Kidney (tissue), 14 donors: ENCODE results near the gene LIFR. TPM values are rescaled to one million over a fixed set of nuclear protein-coding genes. Genes with fewer than 3 reads are reported as not detected.
"Not testable (repeated sequence)": the region's sequence is repeated elsewhere in the genome, so short reads cannot be mapped to it uniquely, and the experiment has no call there.

Source experiments
- DNase-seq, 5 donors: peaks; one replicate each; pipeline ENCODE4 v3.0.0-alpha.2; 2013 to 2020
- FAIRE-seq: peaks from 2 replicates; lab custom pipeline; 2012; peaks lifted over from hg19 to GRCh38; lab: Jason Lieb, UNC
- H3K27ac ChIP-seq, 2 donors: one replicate each; pipeline ENCODE4 v1.7.0; 2013; ENCODE audit warnings: low read depth in 2 of 2, low read length in 2 of 2, inconsistent platforms in 1 of 2
- H3K27me3 ChIP-seq: one replicate; pipeline ENCODE4 v1.7.1; 2013; ENCODE audit warnings: low read length, inconsistent platforms; ENCODE audit not compliant: control insufficient read depth, insufficient read depth
- H3K36me3 ChIP-seq, 3 donors: one replicate each; pipeline versions ENCODE4 v1.7.0 to v1.7.1; 2013; ENCODE audit warnings: low read length in 3 of 3, control low read depth in 1 of 3, inconsistent platforms in 1 of 3; ENCODE audit not compliant: insufficient read depth in 3 of 3, control insufficient read depth in 2 of 3
- H3K4me1 ChIP-seq, 3 donors: one replicate each; pipeline versions ENCODE4 v1.7.0 to v1.7.1; 2013; ENCODE audit warnings: low read length in 3 of 3, inconsistent platforms in 1 of 3, low read depth in 1 of 3; ENCODE audit not compliant: control insufficient read depth in 2 of 3, insufficient read depth in 2 of 3
- H3K4me3 ChIP-seq, 3 donors: one replicate each; pipeline versions ENCODE4 v1.7.0 to v1.8.1; 2013; ENCODE audit warnings: low read length in 3 of 3, control low read depth in 1 of 3, inconsistent platforms in 1 of 3
- H3K9ac ChIP-seq, 3 donors: one replicate each; pipeline versions ENCODE4 v1.7.0 to v1.7.1; 2013; ENCODE audit warnings: low read length in 3 of 3, control low read depth in 1 of 3, inconsistent platforms in 1 of 3
- H3K9me3 ChIP-seq, 3 donors: one replicate each; pipeline versions ENCODE4 v1.7.0 to v1.7.1; 2013; ENCODE audit warnings: low read length in 3 of 3, control low read depth in 1 of 3, inconsistent platforms in 1 of 3; ENCODE audit not compliant: control insufficient read depth in 2 of 3, insufficient read depth in 1 of 3
- CTCF ChIP-seq: IDR thresholded peaks from 3 replicates; pipeline ENCODE4 v1.5.1; 2012; ENCODE audit warnings: mild to moderate bottlenecking, moderate library complexity, borderline replicate concordance; ENCODE audit not compliant: insufficient read depth; ENCODE audit errors: extremely low read depth
- intact Hi-C: fragments of 100-400 bp; cut with DNase I; formaldehyde crosslinking; loops from one replicate; pipeline ENCODE4 v1.11.1; 2022
- polyA plus RNA-seq: library from polyadenylated mRNA; stranded (reverse); fragments of 350-450 nt; fragmentation: Illumina TruSeq; extraction: RNeasy Lipid Tissue Mini Kit (QIAGEN cat#74804); gene quantifications from one replicate; pipeline ENCODE4 v1.2.3, GENCODE V29; 2014; ENCODE audit warnings: low read depth, low replicate concordance; ENCODE audit not compliant: insufficient read depth
- total RNA-seq: library from RNA; stranded (reverse); fragmentation: NEBNext Ultra II Directional; extraction: Animal tissue kit (Norgen Biotek cat#: 25700); gene quantifications from one replicate; pipeline ENCODE4 v1.2.1, GENCODE V29; 2021
- donor health status: control.
- donor health status: control.
- donor health status: control.
- donor health status: control.
- donor health status: control.
- donor health status: DM: yes; HTN: yes; CAD: no.
- donor health status: Normal renal cell carcinoma (clear cell type).

The LIFR gene
- total and polyA plus RNA-seq, 2 donors from 2014 or later = 8.5 to 90.1 TPM

- no peak for TF ChIP-seq CTCF
- no peak overlapping the region for H3K27ac ChIP-seq
- H3K9me3 ChIP-seq = no peaks in the 10 kb centered on the region
- no peak overlapping the region for H3K9ac ChIP-seq
- H3K27me3 ChIP-seq = no peaks in the 10 kb centered on the region
- no peak for FAIRE-seq
- intact Hi-C loops = no loop called here
- no peaks in the 10 kb centered on the region for H3K4me1 ChIP-seq
- DNase-seq = no peak
- no peaks in the 10 kb centered on the region for H3K36me3 ChIP-seq
- no peak overlapping the region for H3K4me3 ChIP-seq
Measured at GRCh38 chr5:38600329-38601045, 44.0 kb upstream of the LIFR start.

GRCh38 chr5:38599751-38600150 is 43.3 kb upstream of the LIFR start:
- DNase-seq, H3K9me3 ChIP-seq, H3K27ac ChIP-seq, H3K27me3 ChIP-seq, intact Hi-C loops, H3K4me3 ChIP-seq, H3K9ac ChIP-seq, H3K36me3 ChIP-seq, H3K4me1 ChIP-seq, FAIRE-seq: not testable (repeated sequence)

GRCh38 chr5:38598994-38599617 is 42.7 kb upstream of the LIFR start:
- Histone ChIP-seq H3K9me3 (no peaks in the 10 kb centered on the region), H3K36me3 (no peaks in the 10 kb centered on the region), H3K27me3 (no peaks in the 10 kb centered on the region), H3K4me3 (no peak overlapping the region), H3K27ac (no peak overlapping the region), H3K4me1 (peaks cover 0 to 2% (median 0%) of the 10 kb centered on the region in 3 donors), H3K9ac (no peak overlapping the region)
- intact Hi-C loops = no loop called here
- no peak for DNase-seq
- TF ChIP-seq CTCF = no peak
- FAIRE-seq = no peak

GRCh38 chr5:38598296-38598993 is 42.0 kb upstream of the LIFR start:
- TF ChIP-seq CTCF = no peak
- Histone ChIP-seq H3K27ac (no peak overlapping the region), H3K9me3 (no peaks in the 10 kb centered on the region), H3K9ac (no peak overlapping the region), H3K36me3 (no peaks in the 10 kb centered on the region), H3K4me3 (no peak overlapping the region), H3K27me3 (no peaks in the 10 kb centered on the region), H3K4me1 (peaks cover 0 to 2% (median 0%) of the 10 kb centered on the region in 3 donors)
- intact Hi-C loops = no loop called here
- FAIRE-seq (no peak), DNase-seq (no peak)
